HG03342 (cell line): ENCODE measurements around the gene TCERG1L.

Experiments used
- ATAC-seq: cut with Tn5 transposase; IDR thresholded peaks from one replicate; pipeline ENCODE4 v1.9.1; 2021; ENCODE audit warnings: mild to moderate bottlenecking, moderate library complexity; ENCODE audit not compliant: unreplicated experiment

Gene TCERG1L

GRCh38 chr10:131077724-131078123 is 233.8 kb downstream of the TCERG1L start:
- no peak for ATAC-seq

GRCh38 chr10:131077031-131077430 is 234.5 kb downstream of the TCERG1L start:
- ATAC-seq: no peak

GRCh38 chr10:131076356-131076755 is 235.2 kb downstream of the TCERG1L start:
- ATAC-seq: no peak

GRCh38 chr10:131075218-131075770 is 236.2 kb downstream of the TCERG1L start:
- ATAC-seq: no peak

- no peak for ATAC-seq
Measured at GRCh38 chr10:131074682-131075081, 236.8 kb downstream of the TCERG1L start.

- ATAC-seq: no peak
Measured at GRCh38 chr10:131073469-131074035, 238.0 kb downstream of the TCERG1L start.

GRCh38 chr10:131072651-131073468 is 238.7 kb downstream of the TCERG1L start:
- ATAC-seq: no peak

- no peak for ATAC-seq
Measured at GRCh38 chr10:131071721-131072120, 239.8 kb downstream of the TCERG1L start.

GRCh38 chr10:131070856-131071255 is 240.7 kb downstream of the TCERG1L start:
- no peak for ATAC-seq

GRCh38 chr10:131068760-131069159 is 242.8 kb downstream of the TCERG1L start:
- no peak for ATAC-seq

GRCh38 chr10:131068311-131068710 is 243.2 kb downstream of the TCERG1L start:
- ATAC-seq: no peak

- no peak for ATAC-seq
Measured at GRCh38 chr10:131067690-131068089, 243.8 kb downstream of the TCERG1L start.

GRCh38 chr10:131065673-131066305 is 245.7 kb downstream of the TCERG1L start:
- no peak for ATAC-seq

- no peak for ATAC-seq
Measured at GRCh38 chr10:131063311-131063710, 248.2 kb downstream of the TCERG1L start.

GRCh38 chr10:131062621-131063260 is 248.8 kb downstream of the TCERG1L start:
- no peak for ATAC-seq

- ATAC-seq: no peak
Measured at GRCh38 chr10:131061216-131061615, 250.3 kb downstream of the TCERG1L start.

GRCh38 chr10:131059881-131060280 is 251.6 kb downstream of the TCERG1L start:
- no peak for ATAC-seq

- no peak for ATAC-seq
Measured at GRCh38 chr10:131058799-131059198, 252.7 kb downstream of the TCERG1L start.

- ATAC-seq: no peak
Measured at GRCh38 chr10:131056781-131057180, 254.7 kb downstream of the TCERG1L start.

- ATAC-seq: no peak
Measured at GRCh38 chr10:131056091-131056579, 255.4 kb downstream of the TCERG1L start.

- ATAC-seq: no peak
Measured at GRCh38 chr10:131055437-131055836, 256.1 kb downstream of the TCERG1L start.
